Stimulated activated CD8-positive, alpha-beta memory T cell treated with anti-CD3 and anti-CD28 coated beads, Interleukin-7, amount 100 ng/mL, for 24 hours (primary cell): ENCODE measurements around the gene BMP6.

Source experiments
- DNase-seq: peaks from one replicate; pipeline ENCODE4 v3.0.0-alpha.2; 2020; ENCODE audit warnings: low read depth

Gene BMP6

DNA sequence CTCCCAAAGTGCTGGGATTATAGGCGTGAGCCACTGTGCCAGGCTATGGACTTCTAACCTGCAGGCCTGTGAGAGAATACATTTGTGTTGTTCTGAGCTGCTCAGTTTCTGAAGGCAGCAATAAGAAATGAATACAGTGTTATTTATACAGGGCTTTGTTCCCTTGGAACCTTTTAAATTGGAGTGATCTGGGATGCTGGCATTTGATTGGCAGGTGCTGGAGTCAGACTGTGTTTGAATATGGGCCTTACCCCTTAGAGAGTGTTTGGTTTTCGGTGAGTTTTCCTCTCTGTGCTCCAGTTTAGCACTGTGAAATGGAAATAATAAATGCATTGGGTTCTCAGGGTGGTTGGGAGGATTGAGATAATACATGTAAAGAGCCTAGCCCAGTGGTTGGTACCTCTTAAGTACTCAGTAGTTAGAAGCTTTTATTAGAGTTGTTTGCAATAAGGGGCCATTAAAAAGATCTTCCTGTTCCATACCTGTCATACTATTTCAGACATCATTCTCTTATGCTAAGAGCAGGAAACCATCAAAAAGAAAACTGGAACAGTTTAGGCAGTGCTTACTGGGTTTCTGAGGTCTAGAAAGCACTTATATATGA is 22.1 kb downstream of the BMP6 start:
- DNase-seq = no peak

GRCh38 chr6:7749478-7749877 is 23.6 kb downstream of the BMP6 start:
- DNase-seq = no peak

GRCh38 chr6:7750197-7750596 is 24.3 kb downstream of the BMP6 start:
- DNase-seq = no peak

DNA sequence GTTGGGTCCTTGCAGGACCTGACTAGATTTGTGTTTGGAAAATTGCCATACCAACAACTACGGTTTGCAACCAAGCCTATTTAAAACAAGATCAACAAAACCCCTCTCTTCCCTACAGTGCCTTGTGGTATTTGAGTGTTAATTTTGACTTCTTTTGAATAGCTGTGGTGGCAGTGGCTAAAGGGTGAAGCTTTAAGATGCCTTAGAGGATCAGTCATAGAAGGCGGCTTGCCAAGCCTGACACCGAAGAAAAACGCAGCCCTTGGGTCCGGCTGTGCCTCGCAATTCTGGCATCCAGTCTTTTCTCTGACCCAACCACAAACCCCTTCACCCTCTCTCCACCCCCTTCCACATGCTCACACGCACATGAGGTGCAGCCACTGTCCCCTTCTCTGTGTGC is 32.6 kb downstream of the BMP6 start:
- DNase-seq = no peak

DNA sequence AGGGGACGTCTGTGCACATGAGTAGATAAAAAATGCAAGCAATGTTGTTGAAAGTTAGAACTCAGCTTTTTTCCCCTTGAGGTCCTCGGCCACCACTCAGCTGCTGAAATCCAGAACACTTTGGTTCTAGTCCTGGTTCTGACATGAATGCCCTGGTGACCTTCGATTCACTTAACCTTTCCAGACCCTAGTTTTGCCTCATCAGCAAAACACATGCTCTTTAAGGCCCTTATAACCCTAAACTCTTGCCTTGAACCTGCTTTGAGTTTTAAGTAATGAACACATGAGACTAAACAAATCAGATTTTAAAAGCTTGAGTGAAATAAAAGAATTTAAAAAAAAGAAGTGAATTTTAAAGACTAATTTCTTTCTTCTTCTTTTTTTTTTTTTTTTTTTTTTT is 33.4 kb downstream of the BMP6 start:
- DNase-seq = no peak

- no peak for DNase-seq
Observed at GRCh38 chr6:7761051-7761450, 35.2 kb downstream of the BMP6 start.

- DNase-seq = no peak
Observed at GRCh38 chr6:7762760-7763159, 36.9 kb downstream of the BMP6 start.

DNA sequence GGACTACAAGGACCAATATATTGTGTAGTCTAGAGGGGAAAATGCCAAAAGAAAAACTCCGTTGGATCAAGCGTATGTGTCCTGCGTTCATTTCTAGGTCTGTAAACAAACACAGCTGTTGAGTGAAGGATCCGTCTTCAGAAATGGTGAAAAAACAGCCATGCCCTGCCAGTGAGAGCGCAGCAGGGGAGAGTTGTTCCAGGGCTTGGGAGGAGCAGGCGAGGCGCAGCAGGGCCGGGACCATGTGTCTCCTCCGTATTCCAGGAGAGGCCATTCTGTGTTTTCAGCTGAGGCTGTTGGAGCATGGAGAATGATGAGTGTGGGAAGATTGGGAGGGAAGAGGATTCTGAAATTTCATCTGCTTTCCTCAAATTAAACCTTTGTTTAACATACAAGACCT is 38.0 kb downstream of the BMP6 start:
- no peak for DNase-seq

- no peak for DNase-seq
Observed at GRCh38 chr6:7765575-7766325, 39.9 kb downstream of the BMP6 start.

DNA sequence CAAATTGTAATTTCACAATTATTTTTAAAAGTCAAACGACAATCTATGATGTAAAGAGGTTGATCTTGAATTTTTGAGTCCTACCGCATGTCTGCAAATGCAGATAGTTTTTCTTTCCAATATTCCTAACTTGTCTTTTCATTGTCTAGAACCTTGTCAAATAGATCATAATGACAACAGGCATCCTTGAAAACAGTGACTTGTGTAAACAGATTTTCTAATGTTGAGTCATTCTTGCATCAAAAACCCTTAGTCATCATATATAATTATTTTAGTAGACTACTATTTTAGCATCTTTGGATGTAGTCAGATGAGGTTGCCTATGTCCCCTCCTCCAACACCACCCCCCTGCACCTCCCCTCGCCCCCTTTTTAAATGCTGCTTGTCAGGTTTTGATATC is 43.8 kb downstream of the BMP6 start:
- no peak for DNase-seq

- DNase-seq = no peak
Observed at GRCh38 chr6:7770111-7770510, 44.2 kb downstream of the BMP6 start.

DNA sequence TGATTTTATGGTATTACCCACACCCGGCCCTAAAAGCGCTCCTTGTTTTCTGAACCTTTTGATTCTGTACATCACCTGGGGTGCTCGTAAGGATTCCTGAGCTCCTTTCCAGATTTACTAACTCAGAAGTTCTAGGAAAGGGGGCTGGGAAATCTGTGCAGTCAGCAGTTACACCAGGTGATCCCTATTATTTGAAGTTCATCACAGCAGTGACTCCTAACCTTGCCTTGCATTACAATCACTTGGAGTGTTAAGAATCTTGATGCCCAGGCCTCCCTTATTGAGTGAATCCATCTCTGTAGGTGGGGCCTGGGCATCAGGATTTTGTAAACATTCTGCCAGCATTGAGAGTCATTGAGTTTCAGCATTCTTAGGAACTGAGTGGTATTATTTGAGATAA is 44.7 kb downstream of the BMP6 start:
- DNase-seq = no peak

- no peak for DNase-seq
Observed at GRCh38 chr6:7773322-7773721, 47.4 kb downstream of the BMP6 start.

DNA sequence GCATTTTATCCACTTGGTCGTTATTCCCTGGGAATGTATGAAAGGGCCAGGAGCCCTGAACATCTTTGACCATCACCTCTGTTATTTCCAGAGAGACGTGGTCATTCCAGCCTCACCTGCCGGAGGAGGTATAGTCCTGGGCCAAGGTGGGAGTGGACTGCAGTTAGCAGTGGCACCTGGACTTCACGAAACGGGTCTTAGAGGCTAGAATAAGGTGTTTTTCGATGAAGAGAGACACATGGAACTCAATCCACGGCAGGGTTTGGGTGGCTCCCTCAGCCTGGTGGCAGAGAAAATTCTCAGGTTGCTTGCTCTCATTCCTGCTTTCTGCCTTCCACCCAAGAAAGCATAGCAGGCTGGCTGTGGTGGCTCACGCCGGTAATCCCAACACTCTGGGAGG is 48.0 kb downstream of the BMP6 start:
- DNase-seq = no peak

- no peak for DNase-seq
Observed at GRCh38 chr6:7776509-7776908, 50.6 kb downstream of the BMP6 start.

DNA sequence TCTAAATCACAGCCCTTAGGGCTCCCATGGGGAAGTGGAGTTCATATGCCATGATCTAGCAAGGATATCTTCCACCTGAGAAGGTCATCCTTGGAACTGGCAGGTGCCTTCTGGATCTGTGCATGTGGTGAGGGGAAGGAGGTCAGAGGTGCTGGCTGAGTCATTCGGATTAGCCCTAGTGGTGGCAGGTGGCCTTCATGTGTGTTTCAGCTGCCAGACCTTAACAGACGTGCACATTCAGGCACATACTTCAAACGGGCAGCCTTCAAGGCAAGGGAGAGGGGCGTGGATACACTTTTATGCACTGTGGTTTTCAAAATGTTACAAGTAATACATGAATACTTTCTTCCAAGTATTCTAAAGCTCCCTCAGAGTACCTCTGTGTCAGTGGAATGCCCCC is 51.2 kb downstream of the BMP6 start:
- no peak for DNase-seq

GRCh38 chr6:7781240-7781639 is 55.3 kb downstream of the BMP6 start:
- DNase-seq = no peak

DNA sequence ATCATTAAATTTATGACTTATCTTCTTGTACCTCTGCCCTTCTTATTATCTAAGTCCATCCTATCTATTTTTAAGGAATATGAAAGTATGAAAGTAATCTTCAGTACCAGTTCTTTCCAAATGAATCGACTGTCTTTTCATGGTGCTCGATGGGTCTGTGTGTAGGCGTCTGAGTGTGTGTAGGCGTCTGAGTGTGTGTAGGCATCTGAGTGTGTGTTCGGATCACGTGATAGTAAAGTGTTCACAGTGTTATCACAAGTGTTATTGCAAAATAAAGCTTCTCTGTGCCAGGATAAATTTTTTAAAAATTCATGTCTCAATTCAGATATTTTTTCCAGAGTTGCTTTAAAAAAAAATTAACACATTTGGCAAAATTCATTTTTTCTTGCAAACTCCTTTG is 58.3 kb downstream of the BMP6 start:
- DNase-seq = no peak

DNA sequence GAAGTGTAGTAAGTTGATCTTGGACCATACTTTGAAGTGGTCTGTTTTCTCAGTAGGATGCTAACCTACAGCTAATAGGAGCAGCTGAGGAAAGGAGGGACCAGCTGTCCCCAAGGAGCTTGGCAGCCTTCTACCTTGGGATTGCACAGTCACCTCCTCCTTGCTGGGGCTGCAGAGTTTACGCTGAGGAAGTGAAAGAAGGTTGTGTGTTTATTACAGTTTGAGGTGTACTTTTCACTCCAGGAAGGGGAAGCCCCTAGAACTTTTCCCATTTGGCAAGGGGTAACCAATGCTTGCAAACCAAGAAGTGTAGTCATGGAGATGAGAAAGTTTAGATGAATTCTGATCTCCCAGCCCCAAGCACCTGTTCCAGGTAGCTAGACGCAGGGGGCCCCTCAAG is 58.8 kb downstream of the BMP6 start:
- DNase-seq = no peak

DNA sequence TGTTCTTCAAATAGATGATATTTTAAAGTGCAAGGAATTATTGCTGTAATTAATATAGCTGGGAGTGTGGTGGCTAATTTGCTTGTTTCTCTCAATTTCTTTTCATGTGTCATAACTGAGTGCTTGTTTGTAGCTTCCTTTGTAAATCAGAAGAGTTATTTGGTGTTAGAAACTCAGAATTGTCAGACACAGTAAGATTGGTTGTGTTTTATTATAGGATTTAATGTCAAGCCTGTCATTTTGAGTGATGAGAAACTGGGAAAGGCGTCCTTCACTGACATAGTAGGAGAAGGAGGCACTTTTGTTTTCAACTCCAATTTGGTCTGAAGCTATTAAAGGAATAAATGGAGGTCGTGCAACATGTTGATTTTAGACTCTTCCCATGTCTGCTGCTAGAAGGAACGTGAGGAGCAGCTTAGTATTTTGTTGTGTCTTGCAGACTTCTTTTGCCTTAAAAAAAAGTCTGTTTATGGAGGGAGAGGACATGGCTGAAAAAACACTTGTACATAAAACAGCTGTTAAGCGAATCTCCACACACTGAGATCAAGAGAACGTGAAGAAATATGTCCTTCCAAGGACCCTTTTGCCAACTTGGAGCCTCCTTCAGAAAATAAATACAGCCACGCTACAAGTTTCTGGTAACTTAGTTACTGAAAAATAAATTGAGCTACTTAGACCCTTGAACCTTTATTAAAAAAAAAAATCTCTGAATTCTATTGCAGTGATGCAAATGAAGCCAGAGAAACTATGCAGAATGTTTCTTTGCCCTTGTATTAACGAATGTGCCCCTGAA is 59.5 kb downstream of the BMP6 start:
- DNase-seq = no peak

GRCh38 chr6:7786214-7786661 is 60.3 kb downstream of the BMP6 start:
- no peak for DNase-seq

DNA sequence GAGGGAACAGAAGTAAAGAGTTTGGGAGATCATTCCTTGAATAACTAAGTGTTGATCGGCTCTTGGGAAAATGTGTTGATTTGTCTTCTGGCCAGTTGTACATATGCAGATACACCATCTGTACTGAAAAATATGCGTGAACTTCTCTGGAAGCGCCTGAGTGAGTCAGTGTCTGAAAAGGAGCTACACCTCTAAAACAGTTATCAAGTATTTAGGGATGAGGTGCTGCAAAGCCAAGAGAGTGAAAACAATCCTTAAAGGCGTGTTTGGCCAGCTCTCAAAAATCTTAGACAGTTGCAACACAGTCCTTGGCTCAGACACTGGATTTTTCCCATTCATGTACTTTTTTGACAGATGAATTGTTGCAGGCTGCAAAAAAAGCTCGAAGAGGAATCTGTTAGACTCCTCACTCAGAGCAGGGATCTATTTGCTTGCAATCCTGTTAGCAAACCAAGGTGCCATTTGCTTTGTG is 61.3 kb downstream of the BMP6 start:
- no peak for DNase-seq

DNA sequence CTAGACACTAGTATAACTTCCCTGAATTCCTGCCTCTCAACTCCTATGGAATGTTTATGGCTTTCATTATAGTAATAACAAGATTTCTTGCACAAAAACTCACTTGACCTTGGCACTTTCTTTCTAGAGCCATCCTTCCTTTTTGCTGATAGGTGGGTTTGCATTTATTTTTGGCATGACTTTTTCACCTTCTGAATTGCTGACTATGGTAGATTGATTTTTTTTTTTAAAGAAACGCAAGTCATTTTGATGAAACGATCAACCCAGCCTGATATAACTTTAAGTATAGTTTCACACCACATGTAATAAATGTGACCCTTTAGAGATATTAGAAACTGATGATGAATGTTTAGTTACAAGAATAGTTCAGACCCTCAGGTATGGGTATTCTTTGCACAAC is 61.8 kb downstream of the BMP6 start:
- DNase-seq = no peak
